GM21717 (cell line): ENCODE results near the gene LRFN2.

Experiments used
- ATAC-seq: cut with Tn5 transposase; IDR thresholded peaks from one replicate; pipeline ENCODE4 v1.9.1; 2021; ENCODE audit warnings: mild to moderate bottlenecking, moderate library complexity; ENCODE audit not compliant: unreplicated experiment

The LRFN2 gene

DNA sequence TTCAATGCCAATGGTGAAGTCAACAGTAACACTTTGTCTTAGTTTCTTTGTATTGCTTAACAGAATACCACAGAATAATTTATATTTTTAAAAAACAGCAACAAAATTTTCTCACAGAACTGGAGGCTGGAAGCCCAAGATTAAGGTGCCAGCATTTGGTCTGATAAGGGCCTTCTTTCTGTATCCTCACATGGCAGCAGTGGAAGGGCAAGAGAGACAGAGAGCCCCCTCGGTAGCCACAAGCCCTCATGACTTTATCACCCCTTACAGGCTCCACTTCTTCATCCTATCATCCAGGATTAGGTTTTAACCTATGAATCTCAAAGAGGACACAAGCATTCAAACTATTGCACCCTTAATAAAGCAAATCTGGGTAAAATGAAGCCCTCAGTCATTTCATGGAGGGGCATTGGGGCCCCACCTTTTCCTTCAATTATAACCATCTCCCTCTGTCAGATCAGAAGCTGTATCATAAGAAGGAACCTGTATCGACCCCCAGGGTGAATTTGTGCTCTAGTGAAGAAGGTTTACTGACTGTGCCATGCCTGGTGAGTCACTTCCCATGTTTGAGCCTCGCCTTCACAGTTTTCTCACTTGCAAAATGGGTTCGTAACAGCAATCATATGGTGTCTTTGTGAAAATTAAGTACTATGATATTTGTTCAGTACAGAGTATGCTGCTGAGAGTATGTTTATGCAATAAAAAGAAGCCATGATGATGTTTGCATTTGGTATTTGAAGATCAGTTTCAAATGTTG lies 178.2 kb downstream of the LRFN2 start:
- ATAC-seq = no peak

DNA sequence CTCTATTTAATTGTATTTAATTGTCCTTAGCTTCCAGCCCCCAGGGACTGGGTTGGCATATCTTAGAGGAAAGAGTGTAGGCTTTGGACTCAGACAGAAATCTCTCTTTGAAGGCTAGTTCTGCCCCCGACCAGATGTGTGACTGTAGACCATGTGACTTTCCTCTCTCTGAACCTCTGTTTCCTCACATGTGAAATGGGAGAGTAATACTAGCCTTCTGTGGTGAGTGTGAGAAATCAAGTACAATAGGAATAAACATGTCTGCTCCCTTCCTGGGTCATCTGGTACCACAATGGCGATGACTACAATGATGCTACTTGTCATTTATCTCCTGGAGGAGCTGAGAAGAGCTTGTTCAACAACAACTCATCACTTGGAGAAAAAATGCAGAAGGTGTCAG lies 179.9 kb downstream of the LRFN2 start:
- ATAC-seq = no peak

DNA sequence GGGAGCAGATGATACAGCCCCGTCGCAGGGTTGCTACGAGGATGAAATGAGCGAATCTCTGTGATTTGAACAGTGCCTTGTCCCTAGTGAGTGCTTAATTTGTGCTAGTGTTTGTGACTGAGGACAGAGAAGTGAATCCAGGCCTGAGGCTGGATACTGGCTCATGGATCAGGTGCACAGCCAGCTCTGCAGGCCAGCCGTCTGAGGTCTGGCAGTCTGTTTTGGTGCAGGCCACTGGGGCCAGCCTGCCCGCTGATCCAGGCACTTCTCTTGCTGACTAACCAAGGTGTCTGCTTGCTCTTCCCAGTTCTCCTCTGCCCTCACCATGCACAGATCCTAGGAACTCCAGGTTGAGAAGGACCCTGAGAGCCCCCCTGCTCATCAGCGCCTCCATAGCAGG lies 181.0 kb downstream of the LRFN2 start:
- no peak for ATAC-seq

DNA sequence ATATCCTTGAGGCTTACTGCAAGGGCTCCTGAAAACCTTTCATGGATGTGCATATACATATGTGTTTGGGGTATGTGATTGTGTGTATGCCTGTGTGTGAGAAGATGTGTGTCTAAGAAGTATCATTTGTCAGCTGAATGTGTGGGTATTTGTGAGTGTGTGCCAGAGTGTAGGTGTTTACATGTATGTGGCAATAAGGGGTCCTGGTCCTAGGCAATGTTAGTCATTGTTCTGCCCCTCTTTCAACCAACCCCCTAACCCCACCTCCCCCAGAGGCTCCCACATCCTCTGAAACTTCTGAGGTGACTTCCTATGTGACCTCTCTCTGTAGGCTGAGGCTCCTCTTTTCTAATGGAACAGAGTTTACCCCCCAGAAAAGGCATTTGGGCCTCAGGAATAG lies 186.4 kb downstream of the LRFN2 start:
- ATAC-seq = no peak

DNA sequence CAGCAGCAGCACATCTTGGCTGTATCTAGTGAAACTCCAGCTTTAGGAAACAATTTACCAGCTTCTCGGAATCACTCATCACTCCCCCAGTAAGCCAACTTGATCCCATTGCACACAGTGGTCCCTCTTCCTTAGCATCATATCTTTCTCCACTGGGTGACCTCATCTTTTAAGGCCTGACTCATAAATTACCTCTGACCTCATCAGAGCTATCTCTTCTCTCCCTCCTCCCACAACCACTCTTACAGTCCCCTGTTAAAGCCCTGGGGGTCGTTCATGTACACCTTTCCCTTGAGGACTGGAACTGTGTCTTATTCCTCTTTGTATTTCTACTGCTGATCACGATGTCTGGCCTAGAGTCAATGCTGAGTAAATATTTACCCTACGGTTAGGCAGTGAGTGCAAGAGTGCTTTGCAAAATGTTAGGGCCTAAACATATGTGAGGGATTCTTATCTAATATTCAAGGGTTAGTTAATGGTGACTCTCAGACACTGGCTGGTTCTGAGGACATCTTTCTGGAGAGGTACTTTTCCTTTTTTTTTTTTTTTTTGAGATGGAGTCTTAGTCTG lies 187.2 kb downstream of the LRFN2 start:
- ATAC-seq = no peak

DNA sequence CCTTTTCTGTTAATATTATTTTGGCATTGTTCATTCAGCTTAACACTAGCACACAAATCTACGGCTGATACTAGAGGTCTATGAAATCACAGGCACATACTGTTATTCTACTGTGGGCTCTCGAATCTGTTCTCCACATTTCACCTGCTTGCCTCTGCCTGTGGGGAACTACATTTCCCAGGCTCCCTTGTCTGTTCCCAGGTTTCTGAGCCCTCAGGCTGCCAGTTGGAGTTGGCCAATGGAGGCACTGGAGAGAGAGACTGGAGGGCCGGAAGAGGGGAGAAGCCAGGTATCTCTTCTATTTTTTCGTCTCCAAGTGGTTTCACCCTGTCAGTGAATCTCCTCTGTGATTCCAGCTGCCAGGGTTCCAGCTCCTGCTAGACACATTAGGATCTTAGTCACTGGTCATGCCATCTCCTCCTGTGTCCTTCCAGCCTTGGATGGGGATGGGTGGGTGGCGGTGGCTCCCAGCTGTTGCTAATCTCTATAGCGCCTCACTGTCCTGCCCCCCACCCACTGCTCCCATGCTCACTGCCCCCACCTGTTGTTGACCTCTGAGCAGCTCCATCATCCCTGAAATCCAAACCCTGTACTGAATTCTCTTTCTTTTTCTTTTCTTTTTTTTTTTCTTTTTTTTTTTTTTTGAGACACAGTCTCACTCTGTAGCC lies 188.2 kb downstream of the LRFN2 start:
- ATAC-seq = no peak

DNA sequence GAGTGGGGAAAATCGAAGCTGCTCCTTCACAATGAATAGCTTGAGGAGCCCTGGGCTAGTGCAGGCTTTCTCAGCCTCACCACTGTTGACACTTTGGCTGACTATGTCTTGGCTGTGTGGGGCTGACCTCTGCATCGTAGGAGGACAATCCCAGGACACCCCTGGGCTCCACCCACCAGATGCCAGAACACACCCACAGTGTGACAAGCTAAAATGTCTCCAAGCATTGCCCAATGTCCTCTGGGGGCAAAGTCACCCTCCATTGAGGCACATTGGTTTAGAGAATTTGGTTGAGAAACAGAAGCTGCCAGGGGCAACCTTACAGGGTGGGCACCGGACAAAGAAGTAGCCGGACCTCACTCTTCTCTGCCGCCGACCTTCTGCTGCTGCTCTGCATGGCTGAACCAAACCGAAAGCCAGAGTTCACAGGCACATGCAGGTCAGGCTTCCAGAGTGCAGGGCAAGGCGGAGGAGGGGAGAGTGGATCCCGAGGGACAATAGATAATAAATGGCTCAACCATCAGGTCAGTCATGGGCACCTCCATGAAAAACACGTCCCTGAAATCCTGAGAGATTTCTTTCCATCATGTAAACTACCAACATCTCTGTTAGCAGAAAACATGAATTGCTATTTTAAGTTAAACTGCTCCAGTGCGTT lies 189.0 kb downstream of the LRFN2 start:
- ATAC-seq = no peak

DNA sequence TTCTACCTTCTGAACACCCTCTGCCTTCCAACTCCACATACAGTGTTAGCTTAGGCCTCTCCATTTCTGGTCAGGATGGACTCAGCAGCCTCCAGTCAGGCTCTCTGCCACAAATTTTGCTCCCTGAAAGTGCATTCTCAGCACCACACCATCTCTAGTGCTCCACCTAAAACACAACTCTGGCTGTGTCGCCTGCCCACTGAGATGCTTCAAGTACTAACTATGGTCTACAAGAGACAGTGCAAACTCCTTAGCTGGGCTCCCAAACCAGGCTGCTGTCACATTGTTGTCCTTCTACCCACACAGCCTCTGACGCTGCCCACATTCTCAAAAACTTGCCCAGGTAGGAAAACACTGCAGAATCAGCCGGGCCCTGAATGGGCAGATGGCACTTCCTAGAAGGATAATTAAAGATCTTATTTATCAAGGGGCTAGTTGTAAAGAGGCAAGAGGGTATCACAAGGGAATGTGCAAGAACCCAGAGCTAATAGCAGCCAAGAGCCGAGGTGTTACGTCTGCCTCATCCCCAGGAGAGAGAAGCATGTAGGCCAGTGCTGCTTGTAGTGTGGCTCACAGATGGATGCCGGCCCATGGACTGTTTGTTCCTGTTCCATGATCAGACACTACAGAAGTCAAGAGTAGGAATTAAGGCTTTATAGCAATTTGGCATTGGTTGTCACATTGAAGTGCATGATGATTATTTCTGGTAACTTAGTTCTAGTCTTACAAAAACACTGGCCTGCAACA lies 189.7 kb downstream of the LRFN2 start:
- no peak for ATAC-seq

DNA sequence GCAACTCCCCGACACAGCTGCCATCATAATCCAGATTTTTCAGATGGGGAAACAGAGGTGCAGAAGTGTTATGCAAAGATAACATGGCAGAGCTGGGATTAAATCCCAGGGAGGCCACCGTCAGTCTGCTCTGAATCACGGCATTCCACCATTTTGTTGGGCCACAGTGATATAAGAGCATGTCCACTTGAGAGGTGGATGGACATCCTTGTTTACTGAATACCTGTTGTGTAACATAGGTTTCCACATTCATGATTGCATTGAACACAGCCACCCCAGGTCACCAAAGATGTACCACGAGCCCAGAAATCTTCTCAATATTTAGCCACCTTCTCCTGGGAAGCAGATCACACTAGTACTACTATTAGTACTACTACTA lies 191.5 kb downstream of the LRFN2 start:
- no peak for ATAC-seq

DNA sequence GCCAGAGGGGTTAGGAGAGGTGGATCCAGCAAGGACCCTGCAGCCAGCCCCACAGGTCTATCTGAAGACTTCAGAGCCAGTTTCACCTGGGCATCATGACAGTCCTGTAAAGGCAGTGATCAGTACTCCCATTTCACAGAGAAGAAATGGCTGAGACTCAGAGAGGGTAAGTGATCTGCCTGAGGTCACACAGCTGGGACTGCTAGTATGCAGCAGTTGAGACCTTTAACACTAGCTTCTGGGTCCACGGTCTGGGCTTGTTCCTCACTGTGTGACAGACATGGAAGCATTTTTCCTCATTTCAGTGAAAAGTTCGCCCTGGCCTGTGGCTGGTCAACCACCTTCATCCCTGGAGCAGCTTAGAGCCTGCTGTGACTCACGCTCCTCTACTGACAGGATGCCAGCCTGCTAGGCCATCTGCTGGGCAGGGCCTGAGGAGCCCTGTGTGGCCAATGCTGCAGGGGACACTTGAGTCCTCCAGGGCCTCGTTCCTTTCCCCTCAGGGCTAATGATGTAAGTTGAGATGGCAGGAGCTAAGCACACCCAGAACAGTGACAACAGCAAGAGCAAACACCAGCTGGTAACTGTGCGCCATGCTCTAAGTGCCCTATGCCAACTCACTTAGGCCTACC lies 192.0 kb downstream of the LRFN2 start:
- no peak for ATAC-seq

DNA sequence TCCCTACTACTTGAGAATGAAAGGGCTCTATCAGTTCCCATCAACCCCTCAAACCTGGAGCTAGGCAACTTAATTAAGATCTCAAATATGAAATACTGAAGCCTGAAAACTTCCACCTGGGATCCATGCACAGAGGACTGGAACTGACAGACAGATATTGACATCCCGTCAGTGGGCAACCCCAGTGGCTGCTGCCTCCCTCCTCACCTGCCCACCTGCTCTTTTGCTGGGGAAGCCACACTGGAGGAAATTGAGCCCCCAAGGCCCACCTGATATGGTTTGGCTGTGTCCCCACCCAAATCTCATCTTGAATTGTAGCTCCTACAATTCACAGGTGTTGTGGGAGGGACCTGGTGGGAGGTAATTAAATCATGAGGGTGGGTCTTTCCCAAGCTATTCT lies 192.8 kb downstream of the LRFN2 start:
- ATAC-seq = no peak

DNA sequence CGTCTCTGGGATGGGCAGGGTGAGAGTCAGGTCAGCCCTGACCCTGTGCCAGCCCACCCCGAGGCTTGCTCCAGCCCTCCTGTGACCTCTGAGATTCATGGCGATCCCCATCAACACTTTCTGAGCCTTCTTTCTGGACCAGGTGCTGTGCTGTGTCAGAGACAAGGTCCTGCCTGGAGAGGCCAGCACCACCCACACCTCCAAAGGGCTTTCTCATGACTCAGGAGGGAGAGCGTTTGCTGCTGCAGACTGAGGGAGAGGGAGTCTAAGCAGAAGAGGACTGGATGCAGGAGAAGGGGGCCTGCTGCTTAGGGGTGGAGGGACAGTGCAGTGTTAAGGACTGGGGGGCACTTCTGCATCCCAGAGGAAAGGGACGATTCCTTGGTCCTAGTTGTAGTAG lies 193.5 kb downstream of the LRFN2 start:
- ATAC-seq = no peak

DNA sequence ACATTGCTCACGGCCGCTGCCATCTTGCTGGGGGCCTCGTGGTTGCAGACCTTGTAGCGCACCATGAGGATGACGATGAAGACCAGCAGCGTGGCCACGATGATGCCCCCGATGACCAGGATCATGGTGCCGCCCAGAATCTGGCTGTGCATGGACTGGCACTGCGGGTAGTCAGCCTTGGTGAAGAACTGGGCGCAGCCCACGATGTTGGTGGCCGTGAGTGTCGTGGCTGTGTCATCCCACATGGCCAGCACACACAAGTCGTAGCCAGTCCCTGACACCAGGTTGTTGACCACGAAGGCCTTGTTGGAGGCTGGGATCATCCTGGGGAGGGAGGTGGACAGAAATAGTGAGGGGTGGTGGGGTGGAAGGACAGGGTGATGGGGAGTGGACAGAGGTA lies 194.6 kb downstream of the LRFN2 start:
- no peak for ATAC-seq

DNA sequence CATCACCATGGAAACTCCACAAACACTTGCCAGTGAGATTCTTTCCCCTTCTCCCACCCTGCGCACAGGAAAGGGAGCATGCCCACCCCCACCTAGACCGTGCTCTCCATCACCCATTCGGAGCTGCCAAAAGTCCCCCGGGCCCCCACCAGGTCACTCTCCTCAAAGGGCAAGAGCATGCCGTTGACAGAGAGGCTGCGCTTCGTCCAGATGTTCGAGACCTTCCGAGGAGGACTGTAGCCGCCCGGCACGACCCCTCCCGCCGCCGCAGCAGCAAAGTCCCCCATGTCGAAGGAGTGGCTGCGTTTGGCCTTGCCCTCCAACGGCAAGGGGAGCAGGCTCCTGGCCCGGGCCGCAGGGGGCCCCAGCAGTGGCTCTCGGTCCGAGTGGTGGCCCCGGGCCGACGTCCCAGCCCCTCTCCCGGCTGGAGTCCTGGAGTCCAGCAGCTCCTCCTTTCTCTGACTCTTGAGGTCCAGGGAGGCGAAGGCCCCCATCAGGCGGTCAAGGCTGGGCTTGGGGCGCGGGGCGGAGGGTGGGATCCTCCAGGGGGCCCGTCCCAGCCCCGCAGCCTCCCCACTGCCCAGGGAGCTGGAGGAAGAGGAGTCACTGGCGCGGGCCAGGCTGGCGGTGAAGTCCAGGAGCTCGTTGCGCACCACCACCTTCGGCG lies 195.2 kb downstream of the LRFN2 start:
- ATAC-seq = no peak

DNA sequence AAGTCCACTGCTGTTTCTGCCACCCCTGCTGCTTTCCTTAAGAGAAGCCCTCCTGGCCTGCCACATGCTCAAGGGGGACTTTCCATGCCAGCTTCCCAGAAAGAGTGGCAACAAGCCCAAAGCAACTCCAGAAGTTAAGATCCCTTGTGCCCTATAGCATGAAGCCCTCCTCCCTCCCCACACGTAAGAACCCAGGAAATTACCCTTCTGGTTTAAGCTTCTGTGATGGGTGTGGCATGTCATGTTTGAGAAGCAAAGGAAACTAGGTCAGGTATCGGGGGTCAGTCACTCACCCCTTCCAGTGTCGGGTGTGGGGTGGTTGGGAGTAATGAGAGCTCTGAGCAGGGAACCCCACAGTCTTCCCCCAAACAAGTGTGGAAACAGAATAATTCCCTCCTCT lies 196.1 kb downstream of the LRFN2 start:
- no peak for ATAC-seq

DNA sequence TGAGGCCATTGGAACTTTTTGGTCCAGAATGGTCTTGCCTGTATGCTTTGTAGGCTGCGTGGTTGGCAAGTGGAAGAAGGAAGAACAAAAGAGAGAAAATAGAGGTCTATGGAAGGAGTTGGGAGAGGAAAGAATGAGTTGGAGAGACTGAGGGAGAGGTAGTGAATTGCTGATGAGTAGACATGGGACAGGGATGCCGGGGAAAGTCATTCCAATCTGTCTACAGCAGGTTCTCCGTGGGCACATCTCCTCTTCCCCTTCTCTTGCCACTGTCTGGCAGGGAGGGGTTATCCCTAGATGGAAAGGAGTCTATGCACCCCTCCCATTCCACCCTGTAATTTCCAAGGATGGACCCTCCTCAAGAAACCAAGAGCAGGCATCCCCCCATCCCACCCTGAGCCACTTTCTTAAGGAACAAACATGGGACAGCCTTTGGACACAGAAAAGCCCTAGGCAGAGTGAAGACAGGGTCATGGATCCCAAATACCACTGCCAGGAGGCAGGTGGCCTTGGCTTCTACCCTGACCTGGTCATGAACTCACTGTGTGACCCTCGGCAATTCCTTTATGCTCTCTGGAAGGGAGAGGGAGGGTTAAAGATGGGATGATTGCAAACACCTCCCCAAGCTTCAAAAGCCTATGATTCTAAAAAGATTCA lies 196.9 kb downstream of the LRFN2 start:
- ATAC-seq = no peak

DNA sequence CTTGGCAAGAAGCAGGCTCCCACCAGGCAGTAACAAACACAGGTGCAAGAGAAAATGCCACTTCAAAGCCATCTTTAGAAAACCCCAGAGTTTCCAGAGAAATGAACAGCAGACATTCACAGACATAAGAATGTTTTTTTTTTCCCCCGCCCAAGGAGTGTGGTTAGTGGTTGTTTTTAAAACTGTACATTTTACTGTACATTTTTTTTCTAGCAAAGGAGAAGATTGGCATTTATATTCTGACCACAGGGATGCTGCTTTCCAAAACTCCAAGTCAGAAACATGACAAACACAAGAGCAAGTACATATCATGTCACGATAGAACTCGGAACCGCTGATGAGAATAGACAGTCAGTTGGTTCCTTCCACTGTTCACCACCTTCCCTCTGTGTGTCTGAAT lies 197.9 kb downstream of the LRFN2 start:
- ATAC-seq = no peak

DNA sequence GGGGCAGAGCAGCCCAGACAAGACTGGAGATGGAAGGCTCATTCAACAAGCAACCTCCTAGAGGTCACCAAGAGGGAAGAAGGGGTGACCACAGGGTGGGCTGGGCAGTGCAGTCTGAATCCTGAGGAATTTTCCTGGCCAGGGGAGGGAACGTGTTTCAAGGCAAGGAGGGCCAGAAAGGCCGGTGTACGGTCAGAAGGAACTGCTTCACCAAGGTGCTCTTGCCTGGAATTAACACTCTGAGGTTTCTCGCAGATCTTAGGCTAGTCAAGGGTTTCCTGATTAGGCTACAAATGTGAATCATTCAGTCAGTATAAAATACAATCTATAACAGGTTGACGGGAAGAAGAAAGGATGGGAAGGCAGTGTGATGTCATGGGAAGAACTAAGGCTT lies 199.3 kb downstream of the LRFN2 start:
- ATAC-seq = no peak

DNA sequence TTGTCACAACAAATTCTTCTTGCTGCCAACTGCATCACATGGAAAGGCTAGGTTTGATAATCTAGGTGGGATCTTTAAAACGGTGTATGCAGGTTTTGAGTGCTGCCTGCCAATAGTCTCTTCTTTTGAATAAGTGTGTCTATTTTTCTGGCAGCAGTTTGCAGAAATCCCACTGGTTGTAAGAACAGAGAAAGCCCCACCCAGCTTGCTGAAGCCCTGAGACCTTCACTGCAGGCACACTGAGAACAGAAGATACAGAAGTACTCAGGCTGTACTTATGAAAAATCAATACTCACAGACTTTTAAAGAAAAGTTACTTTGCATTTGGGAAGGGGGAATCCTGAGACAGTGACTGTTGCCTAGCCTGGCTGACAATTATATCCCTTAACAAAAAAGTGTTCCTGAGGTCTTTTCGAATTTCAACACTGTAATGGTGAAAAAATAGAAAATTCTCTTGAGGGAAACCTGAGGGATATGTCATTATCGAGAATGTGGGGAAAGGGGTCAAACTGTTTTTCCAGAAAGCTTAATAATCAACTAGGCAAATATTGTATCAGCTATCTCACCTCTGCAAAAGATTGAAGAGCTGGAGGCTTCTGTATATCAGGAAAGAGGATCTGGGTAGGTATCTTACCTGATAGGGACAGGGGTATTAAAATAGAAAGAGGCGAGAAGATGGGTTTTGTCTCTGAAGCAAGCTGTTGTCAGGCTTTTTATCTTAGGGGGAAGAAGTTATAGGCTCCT lies 199.9 kb downstream of the LRFN2 start:
- no peak for ATAC-seq
